Measurements from ENCODE around the gene CUX1. TPM values are rescaled to one million over a fixed set of nuclear protein-coding genes. Genes with fewer than 3 reads are reported as not detected.

CUX1 gene
- polyA plus RNA-seq, 1 experiment: 29.7 TPM

- CTCF ChIA-PET: no interaction called here
- POLR2A ChIA-PET: no interaction called here
Observed at GRCh38 chr7:102282465-102283362, 465.3 kb downstream of the CUX1 start.

GRCh38 chr7:102283477-102284189 is 466.2 kb downstream of the CUX1 start:
- CTCF ChIA-PET: no interaction called here
- no peak for TF ChIP-seq CTCF (IDR thresholded peaks at IDR 0.05; ENCODE audit: low read depth, low read length)
- Histone ChIP-seq H3K27me3 (ENCODE audit: control insufficient read depth, insufficient read depth, low read length) (no peaks in the 10 kb centered on the region), H3K4me3 (ENCODE audit: low read depth, low read length) (no peak overlapping the region), H3K27ac (ENCODE audit: low read depth, low read length) (no peak overlapping the region), H3K9me3 (ENCODE audit: control insufficient read depth, insufficient read depth, low read length) (no peaks in the 10 kb centered on the region; the same call in 1 of the 2 replicates)
- no peak for DNase-seq (ENCODE audit: low read depth, low spot score)
- POLR2A ChIA-PET: no interaction called here

More at GRCh38 chr7:102282465-102283362, 465.3 kb downstream of the CUX1 start:
- TF ChIP-seq CTCF (IDR thresholded peaks at IDR 0.05; ENCODE audit: low read depth, low read length): no peak
- Histone ChIP-seq H3K4me3 (ENCODE audit: low read depth, low read length) (no peak overlapping the region), H3K9me3 (ENCODE audit: control insufficient read depth, insufficient read depth, low read length) (no peaks in the 10 kb centered on the region; the same call in 1 of the 2 replicates), H3K27ac (ENCODE audit: low read depth, low read length) (no peak overlapping the region), H3K27me3 (ENCODE audit: control insufficient read depth, insufficient read depth, low read length) (no peaks in the 10 kb centered on the region)
- no peak for DNase-seq (ENCODE audit: low read depth, low spot score)

GRCh38 chr7:102284399-102284798 is 467.0 kb downstream of the CUX1 start:
- Histone ChIP-seq H3K4me3 (ENCODE audit: low read depth, low read length) (no peak overlapping the region), H3K27me3 (ENCODE audit: control insufficient read depth, insufficient read depth, low read length) (no peaks in the 10 kb centered on the region), H3K9me3 (ENCODE audit: control insufficient read depth, insufficient read depth, low read length) (no peaks in the 10 kb centered on the region; the same call in 1 of the 2 replicates), H3K27ac (ENCODE audit: low read depth, low read length) (no peak overlapping the region)
- ChIA-PET POLR2A (no interaction called here), CTCF (no interaction called here)
- TF ChIP-seq CTCF (IDR thresholded peaks at IDR 0.05; ENCODE audit: low read depth, low read length): no peak
- no peak for DNase-seq (ENCODE audit: low read depth, low spot score)

GRCh38 chr7:102284891-102285539 is 467.6 kb downstream of the CUX1 start:
- H3K27ac ChIP-seq (ENCODE audit: low read depth, low read length): no peak overlapping the region
- no peak overlapping the region for H3K4me3 ChIP-seq (ENCODE audit: low read depth, low read length)
- no peak for DNase-seq (ENCODE audit: low read depth, low spot score)
- POLR2A ChIA-PET: no interaction called here
- CTCF ChIA-PET: no interaction called here
- H3K27me3 ChIP-seq (ENCODE audit: control insufficient read depth, insufficient read depth, low read length): no peaks in the 10 kb centered on the region
- no peak for TF ChIP-seq CTCF (IDR thresholded peaks at IDR 0.05; ENCODE audit: low read depth, low read length)
- H3K9me3 ChIP-seq (ENCODE audit: control insufficient read depth, insufficient read depth, low read length): no peaks in the 10 kb centered on the region; the same call in 1 of the 2 replicates

Data from AG04450 (cell line).